HCT116 (cell line): ENCODE measurements around the gene ZCCHC17. TPM values are rescaled to one million over a fixed set of nuclear protein-coding genes. Genes with fewer than 3 reads are reported as not detected.

Experiments
- ATAC-seq: fragments of 200-7000 bp; cut with Tn5 transposase; 2 replicates; pipeline ENCODE4 v1.9.1; 2020; ENCODE audit warnings: mild to moderate bottlenecking, moderate library complexity
- BruUV-seq: library from RNA; stranded (reverse); fragments of 400-500 nt; replicated peaks from 2 replicates; lab custom pipeline; 2021; lab: Mats Ljungman, UMichigan
- CTCF ChIA-PET: fragments of 300-600 bp; sonication (Branson Sonifier 250); formaldehyde crosslinking; loops from one replicate; lab custom pipeline; 2021; ENCODE audit warnings: antibody characterized with exemption; lab: Charles Lee
- POLR2A ChIA-PET: fragments of 300-600, 350-600 bp; sonication (Branson Sonifier 250); formaldehyde crosslinking; loops from one replicate; lab custom pipeline; 2021; ENCODE audit warnings: antibody characterized with exemption; lab: Charles Lee
- RAD21 ChIA-PET, 2 experiments: fragments of 300-600 bp; sonication (Branson Sonifier 250); formaldehyde crosslinking; loops; one replicate each; lab custom pipeline; 2023; ENCODE audit warnings: low total read pairs in 2 of 2; ENCODE audit not compliant: uncharacterized antibody in 2 of 2, unreplicated experiment in 2 of 2, low non-redundant PET in 1 of 2; lab: Charles Lee
- DNase-seq: peaks from one replicate; pipeline ENCODE4 v3.0.0-alpha.2; 2010; ENCODE audit warnings: low read depth, low spot score
- H2AFZ ChIP-seq: fragments of 200-600 bp; shearing (Covaris generic), sonication (generic); 2 replicates; pipeline ENCODE4 v1.6.1; 2017; ENCODE audit warnings: low read depth, mixed run types, mixed read lengths, antibody characterized with exemption, low read length; ENCODE audit not compliant: poor library complexity, severe bottlenecking
- H3K27ac ChIP-seq: 2 replicates; pipeline ENCODE4 v1.5.1; 2012; ENCODE audit warnings: low read depth, low read length
- H3K27me3 ChIP-seq: fragments of 200-600 bp; sonication (generic); 2 replicates; pipeline ENCODE4 v1.6.1; 2016; ENCODE audit warnings: mixed run types, low read length, mixed read lengths; ENCODE audit not compliant: insufficient read depth
- H3K36me3 ChIP-seq, 2 experiments: fragments of 200-500 bp in 1 of 2; fragments of 200-600 bp in 1 of 2; sonication (Bioruptor generic) in 1 of 2; sonication (generic) in 1 of 2; 2 replicates each; pipeline versions ENCODE4 v1.5.1 to v1.6.1; 2014 to 2016; ENCODE audit warnings: low read length in 2 of 2, inconsistent platforms in 1 of 2, mixed read lengths in 1 of 2, mixed run types in 1 of 2; ENCODE audit not compliant: insufficient read depth in 2 of 2, control insufficient read depth in 1 of 2
- H3K4me1 ChIP-seq, 2 experiments: fragments of 200-600 bp in 1 of 2; sonication (generic) in 1 of 2; 2 replicates each; pipeline versions ENCODE4 v1.5.1 to v1.6.1; 2012 to 2017; ENCODE audit warnings: low read length in 2 of 2, inconsistent platforms in 1 of 2, mild to moderate bottlenecking in 1 of 2, mixed read lengths in 1 of 2, mixed run types in 1 of 2, moderate library complexity in 1 of 2; ENCODE audit not compliant: insufficient read depth in 2 of 2, control insufficient read depth in 1 of 2
- H3K4me2 ChIP-seq: fragments of 200-600 bp; sonication (generic); 2 replicates; pipeline ENCODE4 v1.6.1; 2017; ENCODE audit warnings: mixed run types, low read length, mixed read lengths
- H3K4me3 ChIP-seq, 2 experiments: fragments of 200-600 bp in 1 of 2; sonication (generic) in 1 of 2; replicated peaks in 1 of 2; 2 replicates each; pipeline ENCODE4 v1.5.1; 2011 to 2016; ENCODE audit warnings: low read length in 2 of 2, control low read depth in 1 of 2, low read depth in 1 of 2, mild to moderate bottlenecking in 1 of 2, mixed read lengths in 1 of 2, mixed run types in 1 of 2
- H3K79me2 ChIP-seq: fragments of 200-600 bp; sonication (generic); 2 replicates; pipeline ENCODE4 v1.6.1; 2017; ENCODE audit warnings: mild to moderate bottlenecking, mixed run types, low read length, moderate library complexity, mixed read lengths; ENCODE audit not compliant: insufficient read depth
- H3K9ac ChIP-seq: fragments of 200-600 bp; sonication (generic); 2 replicates; pipeline ENCODE4 v1.6.1; 2016; ENCODE audit warnings: low read length, mixed read lengths
- H3K9me2 ChIP-seq: fragments of 200-600 bp; sonication (generic), shearing (Covaris generic); 2 replicates; pipeline ENCODE4 v1.6.1; 2017; ENCODE audit warnings: mixed run types, mild to moderate bottlenecking, moderate library complexity; ENCODE audit not compliant: insufficient read depth
- H3K9me3 ChIP-seq, 2 experiments: fragments of 200-500 bp in 1 of 2; fragments of 200-600 bp in 1 of 2; sonication (Bioruptor generic) in 1 of 2; sonication (generic) in 1 of 2; 2 replicates each; pipeline ENCODE4 v1.6.1; 2014 to 2017; ENCODE audit warnings: low read length in 2 of 2, mixed read lengths in 2 of 2, inconsistent platforms in 1 of 2, low read depth in 1 of 2, mild to moderate bottlenecking in 1 of 2, mixed run types in 1 of 2, moderate library complexity in 1 of 2; ENCODE audit not compliant: control insufficient read depth in 1 of 2, insufficient read depth in 1 of 2
- H4K20me1 ChIP-seq: fragments of 200-600 bp; sonication (generic), shearing (Covaris generic); 2 replicates; pipeline ENCODE4 v1.6.1; 2017; ENCODE audit warnings: mixed run types, mild to moderate bottlenecking, moderate library complexity; ENCODE audit not compliant: insufficient read depth
- CBX3 ChIP-seq: IDR thresholded peaks from 2 replicates; pipeline ENCODE4 v1.6.1; 2012; ENCODE audit warnings: low read depth
- EGR1 ChIP-seq: IDR thresholded peaks from 2 replicates; pipeline ENCODE4 v1.6.1; 2012; ENCODE audit warnings: low read depth
- EZH2 ChIP-seq: fragments of 200-600 bp; sonication (generic); IDR thresholded peaks from 2 replicates; pipeline ENCODE4 v1.6.1; 2017; ENCODE audit warnings: antibody characterized with exemption, mixed run types
- EZH2phosphoT487 ChIP-seq: fragments of 200-600 bp; IDR thresholded peaks from 2 replicates; pipeline ENCODE4 v1.6.1; 2018; ENCODE audit warnings: antibody characterized with exemption, borderline replicate concordance
- POLR2A ChIP-seq: IDR thresholded peaks from 2 replicates; pipeline ENCODE4 v1.7.0; 2011; ENCODE audit warnings: borderline replicate concordance; ENCODE audit not compliant: insufficient read depth, insufficient read length; ENCODE audit errors: extremely low read depth
- POLR2AphosphoS5 ChIP-seq: IDR thresholded peaks from 2 replicates; pipeline ENCODE4 v1.6.1; 2011; ENCODE audit warnings: mild to moderate bottlenecking, low read depth, low read length, moderate library complexity
- RAD21 ChIP-seq: IDR thresholded peaks from 2 replicates; pipeline ENCODE4 v1.6.1; 2012; ENCODE audit warnings: low read depth, mild to moderate bottlenecking
- SRF ChIP-seq: IDR thresholded peaks from 2 replicates; pipeline ENCODE4 v1.6.1; 2012; ENCODE audit warnings: low read depth
- TCF7L2 ChIP-seq: IDR thresholded peaks from 2 replicates; pipeline ENCODE4 v1.7.0; 2011; ENCODE audit warnings: borderline replicate concordance, inconsistent platforms; ENCODE audit not compliant: insufficient read depth, insufficient read length; ENCODE audit errors: extremely low read depth
- YY1 ChIP-seq: IDR thresholded peaks from 2 replicates; pipeline ENCODE4 v1.6.1; 2011; ENCODE audit warnings: low read length, low read depth, moderate library complexity, mild to moderate bottlenecking; ENCODE audit not compliant: insufficient replicate concordance; ENCODE audit errors: extremely low read depth
- ZFX ChIP-seq: fragments of 450-650 bp; IDR thresholded peaks from 2 replicates; pipeline ENCODE4 v1.6.1; 2017
- ZNF274 ChIP-seq: fragments of 200-500 bp; sonication (Bioruptor generic); IDR thresholded peaks from 2 replicates; pipeline ENCODE4 v1.6.1; 2014; ENCODE audit warnings: mild to moderate bottlenecking, low read depth, low read length, inconsistent platforms
- intact Hi-C: fragments of 100-400 bp; cut with micrococcal nuclease; formaldehyde crosslinking; loops from 2 replicates; pipeline ENCODE4 v1.10.0; 2022
- total RNA-seq: library from RNA; stranded (reverse); gene quantifications from one replicate; pipeline ENCODE4 v1.2.1, GENCODE V29; 2021; ENCODE audit not compliant: unreplicated experiment
- TF ChIP-seq, protein P1 (sequence below): IDR thresholded peaks from 2 replicates; pipeline ENCODE4 v1.6.1; 2011; ENCODE audit warnings: mild to moderate bottlenecking, low read length, moderate library complexity; ENCODE audit not compliant: insufficient replicate concordance; ENCODE audit errors: extremely low read depth
- TF ChIP-seq, protein P2 (sequence below), 3 experiments: fragments of 200-600 bp in 1 of 3; sonication (generic) in 1 of 3; IDR thresholded peaks in 2 of 3; conservative IDR thresholded peaks in 1 of 3; 2 replicates each; pipeline ENCODE4 v1.5.1; 2012 to 2017; ENCODE audit warnings: low read depth in 2 of 3, low read length in 2 of 3, antibody characterized with exemption in 1 of 3, borderline replicate concordance in 1 of 3, control low read depth in 1 of 3, mild to moderate bottlenecking in 1 of 3, mixed read lengths in 1 of 3, mixed run types in 1 of 3, moderate library complexity in 1 of 3; ENCODE audit not compliant: insufficient read depth in 1 of 3

Gene ZCCHC17
- total RNA-seq, 1 experiment from 2014 or later = 27.8 TPM

DNA sequence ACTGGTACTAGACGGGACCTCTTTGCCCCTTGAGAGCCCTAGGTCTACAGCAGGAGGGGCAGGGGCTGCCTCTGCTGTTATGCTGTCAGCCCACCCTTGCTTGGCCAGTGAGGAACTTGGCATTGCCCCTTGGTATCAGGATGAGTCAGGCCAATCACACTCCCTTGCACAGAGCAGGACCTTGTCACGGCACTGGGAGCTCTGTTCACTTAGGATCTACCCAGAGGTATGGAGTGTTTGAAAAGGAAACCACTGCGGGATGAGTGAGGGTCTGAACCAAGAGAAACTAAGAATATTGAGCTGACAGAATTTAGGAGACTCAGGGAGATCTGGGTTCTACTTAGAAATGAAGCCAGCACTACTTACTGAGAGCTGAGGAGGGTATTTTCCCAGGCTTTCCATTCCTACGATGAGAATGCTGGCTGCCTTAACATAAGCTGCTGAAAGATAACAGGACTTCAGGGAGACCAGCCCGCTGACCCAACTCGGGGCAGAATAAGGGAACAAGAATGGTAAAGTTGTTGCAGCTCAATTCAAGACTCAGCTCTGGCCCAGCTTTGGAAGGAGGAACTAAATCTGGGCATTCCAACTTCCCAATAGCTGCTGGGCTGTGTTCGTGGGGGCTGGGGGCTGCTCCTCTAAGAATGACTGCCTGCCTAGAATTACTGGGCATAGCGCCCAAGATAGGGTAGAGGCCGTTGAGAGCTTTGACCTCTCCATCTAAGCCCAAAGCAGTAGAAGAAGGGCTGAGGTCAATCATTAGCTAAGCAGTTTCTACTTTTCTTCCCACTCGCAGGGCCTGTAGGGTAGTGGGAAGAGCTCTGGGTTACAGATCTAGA lies 74.5 kb downstream of the ZCCHC17 start:
- ChIA-PET CTCF (no interaction called here), POLR2A (interaction anchor here (0.6 kb wide), 1 partner anchor 190 kb away, joined by 3 read pairs; no protein-coding TSS in a partner anchor), RAD21 (no interaction called here)
- ATAC-seq (no peak), DNase-seq (no peak)
- Histone ChIP-seq H3K9me3 (no peaks in the 10 kb centered on the region), H3K4me1 (0 out of 4 replicates have a peak, but pooled peaks cover 0 to 6% of the 10 kb centered on the region in 2 experiments), H3K4me3 (no peak overlapping the region), H3K9me2 (no peaks in the 10 kb centered on the region), H3K36me3 (no peaks in the 10 kb centered on the region), H3K27ac (no peak overlapping the region), H2AFZ (no peak overlapping the region)
- no TSS peak for BruUV-seq
- intact Hi-C loops = no loop called here
- TF ChIP-seq ZFX (no peak), EZH2phosphoT487 (no peak), POLR2A (no peak), ZNF274 (no peak), EZH2 (no peak), YY1 (no peak), TCF7L2 (no peak), POLR2AphosphoS5 (no peak), SRF (no peak), CBX3 (no peak), EGR1 (no peak), RAD21 (no peak)
- TF ChIP-seq, protein P1, sequence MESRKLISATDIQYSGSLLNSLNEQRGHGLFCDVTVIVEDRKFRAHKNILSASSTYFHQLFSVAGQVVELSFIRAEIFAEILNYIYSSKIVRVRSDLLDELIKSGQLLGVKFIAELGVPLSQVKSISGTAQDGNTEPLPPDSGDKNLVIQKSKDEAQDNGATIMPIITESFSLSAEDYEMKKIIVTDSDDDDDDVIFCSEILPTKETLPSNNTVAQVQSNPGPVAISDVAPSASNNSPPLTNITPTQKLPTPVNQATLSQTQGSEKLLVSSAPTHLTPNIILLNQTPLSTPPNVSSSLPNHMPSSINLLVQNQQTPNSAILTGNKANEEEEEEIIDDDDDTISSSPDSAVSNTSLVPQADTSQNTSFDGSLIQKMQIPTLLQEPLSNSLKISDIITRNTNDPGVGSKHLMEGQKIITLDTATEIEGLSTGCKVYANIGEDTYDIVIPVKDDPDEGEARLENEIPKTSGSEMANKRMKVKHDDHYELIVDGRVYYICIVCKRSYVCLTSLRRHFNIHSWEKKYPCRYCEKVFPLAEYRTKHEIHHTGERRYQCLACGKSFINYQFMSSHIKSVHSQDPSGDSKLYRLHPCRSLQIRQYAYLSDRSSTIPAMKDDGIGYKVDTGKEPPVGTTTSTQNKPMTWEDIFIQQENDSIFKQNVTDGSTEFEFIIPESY = no peak
- TF ChIP-seq, protein P2, sequence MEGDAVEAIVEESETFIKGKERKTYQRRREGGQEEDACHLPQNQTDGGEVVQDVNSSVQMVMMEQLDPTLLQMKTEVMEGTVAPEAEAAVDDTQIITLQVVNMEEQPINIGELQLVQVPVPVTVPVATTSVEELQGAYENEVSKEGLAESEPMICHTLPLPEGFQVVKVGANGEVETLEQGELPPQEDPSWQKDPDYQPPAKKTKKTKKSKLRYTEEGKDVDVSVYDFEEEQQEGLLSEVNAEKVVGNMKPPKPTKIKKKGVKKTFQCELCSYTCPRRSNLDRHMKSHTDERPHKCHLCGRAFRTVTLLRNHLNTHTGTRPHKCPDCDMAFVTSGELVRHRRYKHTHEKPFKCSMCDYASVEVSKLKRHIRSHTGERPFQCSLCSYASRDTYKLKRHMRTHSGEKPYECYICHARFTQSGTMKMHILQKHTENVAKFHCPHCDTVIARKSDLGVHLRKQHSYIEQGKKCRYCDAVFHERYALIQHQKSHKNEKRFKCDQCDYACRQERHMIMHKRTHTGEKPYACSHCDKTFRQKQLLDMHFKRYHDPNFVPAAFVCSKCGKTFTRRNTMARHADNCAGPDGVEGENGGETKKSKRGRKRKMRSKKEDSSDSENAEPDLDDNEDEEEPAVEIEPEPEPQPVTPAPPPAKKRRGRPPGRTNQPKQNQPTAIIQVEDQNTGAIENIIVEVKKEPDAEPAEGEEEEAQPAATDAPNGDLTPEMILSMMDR (IDR thresholded peaks at IDR 0.05 in 2 of 3, conservative IDR thresholded peaks at IDR 0.05 in 1 of 3; ENCODE audit: borderline replicate concordance in 1 of 3, insufficient read depth in 1 of 3, low read depth in 2 of 3, low read length in 2 of 3) = no peak
- TF ChIP-seq, all 23 proteins: peak for 0
- no peak overlapping the region for H3K4me2 ChIP-seq
- no peaks in the 10 kb centered on the region for H3K79me2 ChIP-seq
- no peaks in the 10 kb centered on the region for H3K27me3 ChIP-seq
- no peaks in the 10 kb centered on the region for H4K20me1 ChIP-seq
- H3K9ac ChIP-seq = no peak overlapping the region
